IMR-90 (cell line): ENCODE data around the gene MRPL52. TPM values are rescaled to one million over a fixed set of nuclear protein-coding genes. Genes with fewer than 3 reads are reported as not detected.

Experiments used
- ATAC-seq: fragments of 200-7000 bp; cut with Tn5 transposase; 2 replicates; pipeline ENCODE4 v1.9.1; 2020; ENCODE audit warnings: low read depth, mild to moderate bottlenecking, moderate library complexity
- BruUV-seq: library from RNA; stranded (reverse); fragments of 400-500 nt; replicated peaks from 2 replicates; lab custom pipeline; 2021; lab: Mats Ljungman, UMichigan
- CTCF ChIA-PET: fragments of 300-600 bp; formaldehyde crosslinking; extraction: SDS; loops from one replicate; lab custom pipeline; 2021; ENCODE audit warnings: antibody characterized with exemption; lab: Yijun Ruan, JAX
- POLR2A ChIA-PET: fragments of 300-600 bp; sonication (Branson Sonifier 250); formaldehyde crosslinking; loops from one replicate; lab custom pipeline; 2022; ENCODE audit warnings: antibody characterized with exemption; ENCODE audit not compliant: unreplicated experiment; lab: Charles Lee
- DNase-seq: peaks from one replicate; pipeline ENCODE4 v3.0.0; 2013
- H2AFZ ChIP-seq: replicated peaks from 2 replicates; pipeline ENCODE3; 2013; ENCODE audit warnings: low read length, mild to moderate bottlenecking; ENCODE audit not compliant: poor library complexity
- H2AK5ac ChIP-seq: 2 replicates; pipeline ENCODE4 v1.6.1; 2013; ENCODE audit warnings: low read depth, low read length, inconsistent platforms
- H2AK9ac ChIP-seq: replicated peaks from 2 replicates; pipeline ENCODE3; 2013; ENCODE audit warnings: mild to moderate bottlenecking, low read depth, low read length, moderate library complexity; ENCODE audit not compliant: poor library complexity
- H2BK120ac ChIP-seq: 2 replicates; pipeline ENCODE4 v1.6.1; 2013; ENCODE audit warnings: low read depth, low read length, inconsistent platforms
- H2BK15ac ChIP-seq: 3 replicates; pipeline ENCODE4 v1.6.1; 2013; ENCODE audit warnings: low read depth, low read length, inconsistent platforms
- H2BK20ac ChIP-seq: 2 replicates; pipeline ENCODE4 v1.6.1; 2013; ENCODE audit warnings: low read depth, mild to moderate bottlenecking, inconsistent platforms, low read length, moderate library complexity
- H2BK5ac ChIP-seq: 2 replicates; pipeline ENCODE4 v1.6.1; 2013; ENCODE audit warnings: mild to moderate bottlenecking, low read depth, low read length, inconsistent platforms; ENCODE audit not compliant: poor library complexity, severe bottlenecking
- H3K14ac ChIP-seq: replicated peaks from 2 replicates; pipeline ENCODE4 v1.6.1; 2013; ENCODE audit warnings: low read depth, low read length, inconsistent platforms
- H3K18ac ChIP-seq: 2 replicates; pipeline ENCODE4 v1.6.1; 2013; ENCODE audit warnings: low read depth, low read length, control low read depth
- H3K23ac ChIP-seq: 2 replicates; pipeline ENCODE4 v1.6.1; 2013; ENCODE audit warnings: low read depth, low read length, inconsistent platforms
- H3K27ac ChIP-seq: 2 replicates; pipeline ENCODE4 v1.5.1; 2013; ENCODE audit warnings: mild to moderate bottlenecking, control low read depth, low read length; ENCODE audit not compliant: insufficient read depth
- H3K27me3 ChIP-seq: 2 replicates; pipeline ENCODE4 v1.6.1; 2013; ENCODE audit warnings: low read length; ENCODE audit not compliant: control insufficient read depth, insufficient read depth
- H3K36me3 ChIP-seq: 2 replicates; pipeline ENCODE4 v1.6.1; 2013; ENCODE audit warnings: low read length, mixed read lengths; ENCODE audit not compliant: control insufficient read depth, insufficient read depth
- H3K4ac ChIP-seq: 2 replicates; pipeline ENCODE4 v1.6.1; 2013; ENCODE audit warnings: low read depth, low read length, inconsistent platforms
- H3K4me1 ChIP-seq: 2 replicates; pipeline ENCODE4 v1.6.1; 2013; ENCODE audit warnings: low read length, mixed read lengths; ENCODE audit not compliant: control insufficient read depth, insufficient read depth
- H3K4me2 ChIP-seq: 2 replicates; pipeline ENCODE4 v1.6.1; 2013; ENCODE audit warnings: low read depth, mild to moderate bottlenecking, control low read depth, low read length, moderate library complexity
- H3K4me3 ChIP-seq: 2 replicates; pipeline ENCODE4 v1.5.1; 2013; ENCODE audit warnings: low read depth, mild to moderate bottlenecking, control low read depth, low read length, moderate library complexity; ENCODE audit not compliant: insufficient read depth
- H3K56ac ChIP-seq: 2 replicates; pipeline ENCODE4 v1.6.1; 2013; ENCODE audit warnings: low read length, inconsistent platforms; ENCODE audit not compliant: insufficient read depth; ENCODE audit errors: extremely low read depth
- H3K79me1 ChIP-seq, 2 experiments: 2 replicates each; pipeline ENCODE4 v1.6.1; 2013; ENCODE audit warnings: low read length in 2 of 2, inconsistent platforms in 1 of 2, low read depth in 1 of 2
- H3K9ac ChIP-seq: 2 replicates; pipeline ENCODE4 v1.6.1; 2013; ENCODE audit warnings: low read depth, low read length, control low read depth
- H3K9me1 ChIP-seq: 2 replicates; pipeline ENCODE4 v1.6.1; 2013; ENCODE audit warnings: low read length, inconsistent platforms; ENCODE audit not compliant: insufficient read depth
- H3K9me3 ChIP-seq: 2 replicates; pipeline ENCODE4 v1.6.1; 2013; ENCODE audit warnings: low read length; ENCODE audit not compliant: control insufficient read depth, insufficient read depth
- H4K20me1 ChIP-seq: 2 replicates; pipeline ENCODE4 v1.6.1; 2013; ENCODE audit warnings: low read length, inconsistent platforms; ENCODE audit not compliant: insufficient read depth
- H4K5ac ChIP-seq: 2 replicates; pipeline ENCODE4 v1.6.1; 2013; ENCODE audit warnings: mild to moderate bottlenecking, low read depth, low read length, control low read depth
- H4K8ac ChIP-seq, 2 experiments: 2 replicates each; pipeline ENCODE4 v1.6.1; 2013; ENCODE audit warnings: low read depth in 2 of 2, low read length in 2 of 2, control low read depth in 1 of 2, inconsistent platforms in 1 of 2
- H4K91ac ChIP-seq: 2 replicates; pipeline ENCODE4 v1.6.1; 2013; ENCODE audit warnings: low read depth, low read length, inconsistent platforms; ENCODE audit not compliant: insufficient read depth
- BHLHE40 ChIP-seq: fragments of 150-350 bp; IDR thresholded peaks from 2 replicates; pipeline ENCODE4 v1.6.1; 2016; ENCODE audit warnings: mild to moderate bottlenecking, low read depth, low read length
- CEBPB ChIP-seq: IDR thresholded peaks from 2 replicates; pipeline ENCODE4 v1.6.1; 2012; ENCODE audit warnings: low read depth, low read length, improper control_type of control experiment
- CHD1 ChIP-seq: IDR thresholded peaks from 2 replicates; pipeline ENCODE4 v1.6.1; 2012; ENCODE audit warnings: low read depth, low read length, improper control_type of control experiment
- CTCF ChIP-seq: conservative IDR thresholded peaks from 2 replicates; pipeline ENCODE4 v1.5.1; 2012; ENCODE audit warnings: mild to moderate bottlenecking, low read depth, low read length, improper control_type of control experiment
- ELK1 ChIP-seq: fragments of 150-350 bp; IDR thresholded peaks from 2 replicates; pipeline ENCODE4 v1.6.1; 2016; ENCODE audit warnings: low read depth, mild to moderate bottlenecking, low read length, moderate library complexity, borderline replicate concordance
- FOS ChIP-seq: fragments of 150-350 bp; IDR thresholded peaks from 2 replicates; pipeline ENCODE4 v1.6.1; 2016; ENCODE audit warnings: low read depth, low read length
- MXI1 ChIP-seq: IDR thresholded peaks from 2 replicates; pipeline ENCODE4 v1.6.1; 2012; ENCODE audit warnings: low read depth, mild to moderate bottlenecking, low read length, moderate library complexity, borderline replicate concordance
- NFE2L2 ChIP-seq: fragments of 150-350 bp; IDR thresholded peaks from 2 replicates; pipeline ENCODE4 v1.6.1; 2016; ENCODE audit warnings: low read depth, mild to moderate bottlenecking, low read length
- POLR2A ChIP-seq: IDR thresholded peaks from 2 replicates; pipeline ENCODE4 v1.6.1; 2012; ENCODE audit warnings: mild to moderate bottlenecking, low read depth, low read length
- RAD21 ChIP-seq: IDR thresholded peaks from 2 replicates; pipeline ENCODE4 v1.6.1; 2012; ENCODE audit warnings: low read length, improper control_type of control experiment
- RCOR1 ChIP-seq: IDR thresholded peaks from 2 replicates; pipeline ENCODE4 v1.6.1; 2012; ENCODE audit warnings: mild to moderate bottlenecking, low read length, improper control_type of control experiment; ENCODE audit not compliant: insufficient replicate concordance
- RFX5 ChIP-seq: IDR thresholded peaks from 2 replicates; pipeline ENCODE4 v1.8.0; 2012; ENCODE audit warnings: low read depth, mild to moderate bottlenecking, low read length, moderate library complexity
- SMC3 ChIP-seq: fragments of 150-350 bp; IDR thresholded peaks from 2 replicates; pipeline ENCODE4 v1.6.1; 2016; ENCODE audit warnings: low read depth, mild to moderate bottlenecking, antibody characterized with exemption, low read length, moderate library complexity
- USF2 ChIP-seq: fragments of 150-350 bp; IDR thresholded peaks from 2 replicates; pipeline ENCODE4 v1.6.1; 2017; ENCODE audit warnings: mild to moderate bottlenecking, antibody characterized with exemption, low read length, low read depth
- WGBS, 2 experiments: methylation state at CpG; one replicate each; pipeline versions ENCODE4 v1.1.5 to v1.1.7; 2013; ENCODE audit warnings: missing lambda C conversion rate in 2 of 2; ENCODE audit not compliant: insufficient read length in 1 of 2; ENCODE audit errors: extremely low coverage in 2 of 2; 5-methylcytosine and 5-hydroxymethylcytosine counted together
- dilution Hi-C: fragments of 300-500 bp; cut with HindIII; formaldehyde crosslinking; loops from one replicate; pipeline ENCODE4 v1.14.3; 2018; ENCODE audit warnings: low sequenced_read_pairs; ENCODE audit not compliant: unreplicated experiment
- in situ Hi-C: fragments of 300-500 bp; cut with MboI; formaldehyde crosslinking; loops from 3 replicates; pipeline ENCODE4 v1.14.3; 2019; ENCODE audit warnings: low sequenced_read_pairs, inconsistent platforms, mixed read lengths
- intact Hi-C: fragments of 100-400 bp; cut with micrococcal nuclease; formaldehyde crosslinking; loops from 2 replicates; pipeline ENCODE4 v1.10.0; 2022
- polyA plus RNA-seq, 3 experiments: library from polyadenylated mRNA; depleted of rRNA; stranded (reverse); fragments of >200 nt; gene quantifications; 2 replicates each; pipeline ENCODE4 v1.2.3, GENCODE V29; 2012; ENCODE audit warnings: low replicate concordance in 1 of 3
- total RNA-seq: library from RNA; depleted of rRNA; stranded (reverse); fragments of >200 nt; gene quantifications from 2 replicates; pipeline ENCODE4 v1.2.3, GENCODE V29; 2012

MRPL52 gene
- total and polyA plus RNA-seq, 2 of the 4 experiments (the other 2 are of a cell fraction), result 33.1 to 51.4 TPM

GRCh38 chr14:22878271-22879246 is 48.9 kb downstream of the MRPL52 start:
- Histone ChIP-seq H2AFZ (no peak overlapping the region), H4K5ac (no peak overlapping the region), H3K9ac (no peak overlapping the region), H3K27me3 (no peaks in the 10 kb centered on the region), H2BK5ac (no peak overlapping the region), H3K27ac (no peak overlapping the region), H3K79me1 (peaks cover 15 to 25% of the 10 kb centered on the region in 2 experiments; a peak in 3 of 4 replicates), H2BK20ac (no peak overlapping the region), H3K4me2 (no peak overlapping the region), H2BK120ac (no peak overlapping the region), H3K23ac (no peak overlapping the region), H2AK5ac (no peak overlapping the region), H2BK15ac (no peak overlapping the region), H4K20me1 (no peaks in the 10 kb centered on the region), H3K4ac (no peak overlapping the region), H3K56ac (no peak overlapping the region), H3K4me1 (no peaks in the 10 kb centered on the region; the same call in 1 of the 2 replicates), H3K36me3 (peaks cover 51% of the 10 kb centered on the region), H3K18ac (no peak overlapping the region), H3K9me3 (no peaks in the 10 kb centered on the region), H4K91ac (no peak overlapping the region), H2AK9ac (no peak overlapping the region), H3K9me1 (0 out of 2 replicates have a peak, but pooled peaks cover 3% of the 10 kb centered on the region), H4K8ac (no peak overlapping the region), H3K4me3 (no peak overlapping the region), H3K14ac (no peak overlapping the region)
- no peak for ATAC-seq
- DNase-seq, result no peak
- BruUV-seq, result no TSS peak
- ChIA-PET CTCF (no interaction called here), POLR2A (no interaction called here)
- in situ Hi-C loops (no loop called here), dilution Hi-C loops (no loop called here), intact Hi-C loops (no loop called here)
- WGBS, 2 experiments, result 83% methylated on average over 3 of the region's 8 CpGs; no CpG with 5 or more reads in 1 of the 2 experiments
- no peak for TF ChIP-seq RCOR1
- no peak for TF ChIP-seq CTCF
- no peak for TF ChIP-seq BHLHE40
- no peak for TF ChIP-seq NFE2L2
- no peak for TF ChIP-seq POLR2A
- no peak for TF ChIP-seq RFX5
- no peak for TF ChIP-seq MXI1
- no peak for TF ChIP-seq USF2
- no peak for TF ChIP-seq CHD1
- no peak for TF ChIP-seq CEBPB
- TF ChIP-seq ELK1, result no peak
- no peak for TF ChIP-seq SMC3
- no peak for TF ChIP-seq RAD21
- TF ChIP-seq FOS, result no peak
